Neural crest cell (in vitro differentiated cells): ENCODE data around the gene UNCX. TPM values are rescaled to one million over a fixed set of nuclear protein-coding genes. Genes with fewer than 3 reads are reported as not detected.

Experiments
- DNase-seq: peaks from one replicate; pipeline ENCODE4 v3.0.0; 2021; ENCODE audit warnings: low read depth, mixed read lengths, low spot score
- H3K27ac Mint-ChIP-seq: one replicate; pipeline ENCODE4 v1.8.0; 2021; ENCODE audit warnings: mild to moderate bottlenecking, mixed read lengths; ENCODE audit not compliant: unreplicated experiment
- H3K27me3 Mint-ChIP-seq: 2 replicates; pipeline ENCODE4 v1.8.0; 2021; ENCODE audit warnings: low read depth, mild to moderate bottlenecking, mixed read lengths
- H3K36me3 Mint-ChIP-seq: 2 replicates; pipeline ENCODE4 v1.8.0; 2021; ENCODE audit warnings: low read depth, mild to moderate bottlenecking, mixed read lengths
- H3K4me1 Mint-ChIP-seq: 2 replicates; pipeline ENCODE4 v1.8.0; 2021; ENCODE audit warnings: mixed read lengths
- H3K4me3 Mint-ChIP-seq: one replicate; pipeline ENCODE4 v1.8.0; 2021; ENCODE audit warnings: mild to moderate bottlenecking, mixed read lengths
- H3K9me3 Mint-ChIP-seq: 2 replicates; pipeline ENCODE4 v1.8.0; 2021; ENCODE audit warnings: mixed read lengths
- CTCF ChIP-seq: fragments of 200-600 bp; sonication (generic); conservative IDR thresholded peaks from 2 replicates; pipeline ENCODE4 v1.5.0; 2021; ENCODE audit warnings: antibody characterized with exemption, mild to moderate bottlenecking
- total RNA-seq: library from RNA; stranded (reverse); gene quantifications from 2 replicates; pipeline ENCODE4 v1.2.1, GENCODE V29; 2021

UNCX gene
- total RNA-seq, 1 donor from 2014 or later = 2.4 TPM

- Mint-ChIP-seq H3K27ac (no peak overlapping the region), H3K4me1 (no peaks in the 10 kb centered on the region), H3K4me3 (peak overlapping the region; percentile 45), H3K27me3 (peaks cover 79% of the 10 kb centered on the region), H3K36me3 (no peaks in the 10 kb centered on the region), H3K9me3 (no peaks in the 10 kb centered on the region)
- no peak for DNase-seq
- TF ChIP-seq CTCF = no peak
Measured at GRCh38 chr7:1237704-1238255, 5.1 kb downstream of the UNCX start.

- TF ChIP-seq CTCF = no peak
- Mint-ChIP-seq H3K4me1 (no peaks in the 10 kb centered on the region), H3K27ac (no peak overlapping the region), H3K4me3 (no peak overlapping the region), H3K27me3 (peaks cover 84% of the 10 kb centered on the region), H3K36me3 (no peaks in the 10 kb centered on the region), H3K9me3 (no peaks in the 10 kb centered on the region)
- DNase-seq = no peak
Measured at GRCh38 chr7:1238450-1238882, 5.8 kb downstream of the UNCX start.

GRCh38 chr7:1238931-1239802, 6.5 kb downstream of the UNCX start:
- H3K4me1 Mint-ChIP-seq = no peaks in the 10 kb centered on the region
- DNase-seq = no peak

DNA sequence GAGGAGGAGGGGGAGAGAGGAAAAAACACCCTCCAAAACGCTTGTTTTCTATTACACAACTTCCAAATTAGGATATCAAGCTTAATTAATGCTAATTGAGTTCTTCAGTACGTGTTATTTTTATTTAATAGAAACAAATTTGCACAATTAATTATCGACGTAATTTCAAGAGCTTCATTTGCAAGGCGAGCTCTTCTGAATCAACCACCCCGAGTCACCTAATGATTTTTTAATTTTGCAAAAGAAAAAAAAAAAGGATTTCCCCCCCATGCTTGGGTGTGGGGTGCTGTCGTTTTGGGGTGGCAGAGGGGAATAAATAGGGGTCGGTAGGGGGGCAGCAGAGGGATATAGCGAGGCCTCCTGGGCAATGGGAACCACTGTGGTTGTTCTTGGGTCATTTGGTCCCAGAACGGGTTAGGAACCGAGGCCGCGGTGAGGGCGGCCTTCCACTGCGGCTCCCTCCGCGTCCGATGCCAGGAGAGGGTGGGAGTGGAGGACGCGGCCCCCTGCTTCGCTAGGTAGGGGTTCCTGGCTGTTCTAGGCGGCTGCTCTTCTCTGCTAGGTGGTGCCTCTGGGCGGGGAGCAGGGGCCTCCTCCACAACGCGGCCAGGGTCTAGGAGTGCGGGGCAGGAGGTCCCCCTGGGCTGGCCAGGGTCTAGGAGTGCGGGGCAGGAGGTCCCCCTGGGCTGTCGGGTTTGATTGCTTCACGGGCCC, 7.3 kb downstream of the UNCX start:
- no peaks in the 10 kb centered on the region for H3K36me3 Mint-ChIP-seq
- H3K27me3 Mint-ChIP-seq = peaks cover 84% of the 10 kb centered on the region
- no peak for TF ChIP-seq CTCF
- DNase-seq = no peak
- H3K9me3 Mint-ChIP-seq = no peaks in the 10 kb centered on the region
- no peaks in the 10 kb centered on the region for H3K4me1 Mint-ChIP-seq
- H3K4me3 Mint-ChIP-seq = no peak overlapping the region
- no peak overlapping the region for H3K27ac Mint-ChIP-seq

More at GRCh38 chr7:1238931-1239802, 6.5 kb downstream of the UNCX start:
- TF ChIP-seq CTCF = no peak
- Mint-ChIP-seq H3K9me3 (no peaks in the 10 kb centered on the region), H3K36me3 (no peaks in the 10 kb centered on the region), H3K27ac (no peak overlapping the region), H3K27me3 (peaks cover 84% of the 10 kb centered on the region), H3K4me3 (peak overlapping the region; percentile 35)

- H3K27me3 Mint-ChIP-seq = peaks cover 85% of the 10 kb centered on the region
- H3K27ac Mint-ChIP-seq = no peak overlapping the region
- TF ChIP-seq CTCF = no peak
- no peaks in the 10 kb centered on the region for H3K36me3 Mint-ChIP-seq
- H3K4me3 Mint-ChIP-seq = peak overlapping the region; percentile 32
- no peaks in the 10 kb centered on the region for H3K9me3 Mint-ChIP-seq
- no peaks in the 10 kb centered on the region for H3K4me1 Mint-ChIP-seq
- DNase-seq = no peak
Measured at GRCh38 chr7:1240517-1241257, 8.0 kb downstream of the UNCX start.
